ENCODE measurements around the gene HSDL1. TPM values are rescaled to one million over a fixed set of nuclear protein-coding genes. Genes with fewer than 3 reads are reported as not detected.

The HSDL1 gene
- total RNA-seq, 1 donor from 2014 or later = 81.7 TPM

DNA sequence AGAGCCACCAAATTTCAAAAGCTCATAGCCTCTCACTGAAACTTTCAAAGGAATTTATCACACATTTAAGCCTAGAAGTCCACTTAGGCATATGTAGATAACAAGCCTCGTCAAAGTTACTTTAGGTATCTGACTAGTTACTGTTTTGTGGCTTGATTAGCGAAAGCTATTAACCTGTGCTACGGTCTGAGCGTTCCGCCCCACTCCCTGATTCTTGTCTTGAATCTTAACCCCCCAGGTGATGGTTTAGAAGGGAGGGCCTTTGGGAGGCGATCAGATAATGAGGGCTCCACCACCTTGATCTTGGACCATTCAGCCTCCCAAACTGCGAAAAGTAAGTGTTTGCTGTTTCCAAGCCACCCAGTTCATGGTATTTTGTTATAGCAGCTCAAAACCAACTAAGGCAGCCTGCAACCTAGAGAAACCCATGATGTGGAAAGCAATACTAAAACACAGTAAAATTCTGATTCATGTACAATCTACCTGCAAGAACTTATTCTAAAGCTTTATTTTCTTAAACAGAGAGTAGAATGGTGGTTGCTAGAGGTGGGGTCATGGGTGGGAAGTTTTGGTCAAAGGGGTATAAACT, 7.1 kb downstream of the HSDL1 start:
- H3K9me3 Mint-ChIP-seq (ENCODE audit: unreplicated experiment) = peaks cover 6% of the 10 kb centered on the region
- no peak for DNase-seq
- no peaks in the 10 kb centered on the region for H3K36me3 Mint-ChIP-seq (ENCODE audit: unreplicated experiment)
- no peak overlapping the region for H3K4me3 Mint-ChIP-seq (ENCODE audit: unreplicated experiment)
- peaks cover 33% of the 10 kb centered on the region for H3K4me1 Mint-ChIP-seq (ENCODE audit: low read depth, unreplicated experiment)
- H3K27me3 Mint-ChIP-seq (ENCODE audit: unreplicated experiment) = peaks cover 5% of the 10 kb centered on the region
- TF ChIP-seq CTCF (IDR thresholded peaks at IDR 0.05; ENCODE audit: partially characterized antibody, unreplicated experiment) = no peak
- H3K27ac Mint-ChIP-seq (ENCODE audit: unreplicated experiment) = peak overlapping the region; percentile 6

DNA sequence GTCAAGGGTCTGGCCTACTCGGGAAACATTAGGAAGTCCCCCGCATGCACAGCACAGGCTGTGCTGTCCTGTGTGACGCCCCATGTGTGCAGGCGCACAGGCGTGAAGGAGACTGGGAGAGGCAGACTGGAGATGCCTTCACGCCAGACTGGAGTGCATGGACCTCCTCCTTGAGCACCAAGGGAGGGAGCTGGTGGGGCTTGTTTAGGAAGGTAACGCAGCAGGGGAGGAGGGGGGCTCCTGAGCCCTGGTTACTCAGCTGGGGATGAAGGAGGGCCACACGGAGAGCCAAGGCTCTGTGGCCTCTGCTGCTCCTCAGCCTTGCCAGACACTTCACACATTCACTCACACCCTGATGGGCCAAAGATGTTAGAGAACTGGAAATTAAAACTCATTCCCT, 7.7 kb downstream of the HSDL1 start:
- Mint-ChIP-seq H3K27ac (ENCODE audit: unreplicated experiment) (no peak overlapping the region), H3K4me3 (ENCODE audit: unreplicated experiment) (no peak overlapping the region), H3K27me3 (ENCODE audit: unreplicated experiment) (peaks cover 5% of the 10 kb centered on the region), H3K36me3 (ENCODE audit: unreplicated experiment) (no peaks in the 10 kb centered on the region), H3K9me3 (ENCODE audit: unreplicated experiment) (peaks cover 6% of the 10 kb centered on the region), H3K4me1 (ENCODE audit: low read depth, unreplicated experiment) (peaks cover 33% of the 10 kb centered on the region)
- no peak for DNase-seq
- no peak for TF ChIP-seq CTCF (IDR thresholded peaks at IDR 0.05; ENCODE audit: partially characterized antibody, unreplicated experiment)

- H3K9me3 Mint-ChIP-seq (ENCODE audit: unreplicated experiment) = peaks cover 6% of the 10 kb centered on the region
- DNase-seq = no peak
- TF ChIP-seq CTCF (IDR thresholded peaks at IDR 0.05; ENCODE audit: partially characterized antibody, unreplicated experiment) = no peak
- no peak overlapping the region for H3K27ac Mint-ChIP-seq (ENCODE audit: unreplicated experiment)
- no peak overlapping the region for H3K4me3 Mint-ChIP-seq (ENCODE audit: unreplicated experiment)
- H3K27me3 Mint-ChIP-seq (ENCODE audit: unreplicated experiment) = peaks cover 2% of the 10 kb centered on the region
- H3K36me3 Mint-ChIP-seq (ENCODE audit: unreplicated experiment) = no peaks in the 10 kb centered on the region
- H3K4me1 Mint-ChIP-seq (ENCODE audit: low read depth, unreplicated experiment) = peaks cover 31% of the 10 kb centered on the region
These were observed 8.4 kb downstream of the HSDL1 start for GRCh38 chr16:84136331-84137125.

DNA sequence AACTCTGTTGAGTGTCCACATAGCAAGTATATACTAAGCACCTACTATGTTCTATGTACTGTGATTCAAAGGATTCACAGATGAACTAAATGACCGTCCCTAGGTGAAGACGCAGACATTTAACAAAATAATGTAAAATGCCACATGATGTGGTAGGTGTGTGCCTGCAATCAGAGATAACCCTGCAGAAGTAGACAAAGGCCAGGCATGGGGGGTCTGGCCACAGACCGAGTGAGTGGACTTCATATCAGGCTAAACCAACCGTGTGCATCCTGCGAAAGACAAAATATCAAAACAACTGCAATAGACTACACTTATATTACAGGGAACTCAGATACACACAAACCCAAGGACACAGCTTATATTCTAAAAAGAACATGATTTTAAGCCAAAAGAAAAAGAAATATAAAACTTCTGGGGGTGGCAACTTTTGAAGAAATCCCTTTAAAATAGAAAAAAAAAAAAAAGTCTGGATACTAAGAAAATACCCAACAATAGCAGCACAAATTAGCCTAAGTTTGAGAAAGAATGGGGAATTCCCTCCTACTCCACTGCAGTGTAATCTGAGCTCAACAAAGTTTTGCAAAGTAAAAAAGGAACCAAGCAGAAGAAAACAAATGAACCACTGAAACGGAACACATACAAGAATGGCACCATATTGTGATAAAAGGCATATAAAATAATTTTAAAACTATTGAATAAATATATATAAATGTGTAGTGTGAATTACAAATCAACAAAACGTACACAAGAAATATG, 12.3 kb downstream of the HSDL1 start:
- peaks cover 6% of the 10 kb centered on the region for H3K9me3 Mint-ChIP-seq (ENCODE audit: unreplicated experiment)
- no peak for TF ChIP-seq CTCF (IDR thresholded peaks at IDR 0.05; ENCODE audit: partially characterized antibody, unreplicated experiment)
- DNase-seq = no peak
- no peak overlapping the region for H3K4me3 Mint-ChIP-seq (ENCODE audit: unreplicated experiment)
- no peak overlapping the region for H3K27ac Mint-ChIP-seq (ENCODE audit: unreplicated experiment)
- peaks cover 13% of the 10 kb centered on the region for H3K4me1 Mint-ChIP-seq (ENCODE audit: low read depth, unreplicated experiment)
- H3K27me3 Mint-ChIP-seq (ENCODE audit: unreplicated experiment) = peaks cover 2% of the 10 kb centered on the region
- no peaks in the 10 kb centered on the region for H3K36me3 Mint-ChIP-seq (ENCODE audit: unreplicated experiment)

Data from glutamatergic neuron (in vitro differentiated cells).